ENCODE measurements around the gene LAGE3.
A peak's percentile ranks its signal among the peaks of the same experiment; 100 is the strongest.

Gene LAGE3

DNA sequence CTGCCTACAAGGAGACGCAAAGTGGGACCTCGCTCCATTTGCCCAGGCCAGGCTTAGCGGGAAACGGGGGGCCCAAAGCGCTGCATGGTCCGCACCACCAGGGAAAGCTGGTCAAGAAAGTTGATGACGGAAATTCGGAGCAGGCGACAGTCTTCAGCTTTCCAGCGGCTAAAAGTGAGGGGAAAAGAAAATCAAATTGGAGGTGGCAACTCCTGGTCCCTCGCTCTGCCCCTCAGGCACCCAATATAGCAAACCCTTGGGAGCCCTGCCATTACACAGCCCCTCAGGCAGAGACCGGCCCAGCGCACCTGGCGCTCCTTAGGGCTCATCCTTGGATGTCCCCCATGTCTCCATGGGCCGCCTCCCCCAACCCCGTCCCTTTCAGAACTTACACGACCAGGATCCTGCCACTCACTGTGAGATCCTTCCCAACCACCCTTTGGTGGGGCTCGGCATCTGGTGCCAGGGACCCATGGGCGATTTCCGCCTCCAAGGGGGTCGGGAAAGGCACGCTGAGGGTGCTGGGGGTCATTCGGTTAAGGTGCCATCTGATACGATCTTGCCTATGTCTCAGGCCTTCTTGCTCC lies 1.1 kb downstream of the LAGE3 start:
- DNase-seq (ENCODE audit: low spot score) (no peak), FAIRE-seq (no peak)

DNA sequence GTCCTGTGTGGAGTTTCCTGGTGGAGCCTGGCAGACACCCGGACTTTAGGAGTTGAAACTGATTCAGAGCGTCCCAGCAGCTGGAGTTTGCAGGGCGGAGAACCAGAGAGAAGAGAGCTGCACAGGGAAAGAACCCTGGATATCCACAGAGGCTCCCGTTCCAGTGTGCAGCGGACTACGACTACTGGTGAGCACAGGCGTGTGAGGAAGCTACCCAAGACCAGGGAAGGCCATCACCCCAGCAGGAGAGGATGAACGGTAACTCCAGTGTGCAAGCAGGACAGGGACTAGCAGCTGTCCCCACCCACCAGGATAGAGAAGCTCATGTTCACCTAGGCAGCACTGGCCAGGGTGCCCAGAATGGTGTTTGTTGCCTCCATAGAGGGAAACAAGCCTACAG lies 2.3 kb downstream of the LAGE3 start:
- DNase-seq (ENCODE audit: low spot score) (no peak), FAIRE-seq (no peak)

DNA sequence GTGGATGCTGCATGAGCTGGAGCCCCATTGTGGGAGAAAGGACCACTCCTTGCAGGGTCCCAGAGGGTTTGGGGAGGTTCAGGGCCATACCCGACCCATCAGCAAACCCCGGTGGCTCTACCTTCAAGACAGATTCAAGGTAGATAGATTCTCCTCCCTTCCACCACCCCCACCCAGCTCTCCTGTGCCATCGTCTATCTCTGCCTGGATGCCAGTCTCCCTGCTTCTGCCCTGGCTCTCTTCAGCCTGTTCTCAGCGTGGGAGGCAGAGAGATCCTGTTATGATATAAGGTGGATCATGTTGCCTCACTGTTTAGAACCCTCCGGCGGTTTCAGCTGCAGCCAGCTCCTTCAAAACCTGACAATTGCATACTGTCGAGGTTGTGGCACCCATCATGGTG lies 5.4 kb downstream of the LAGE3 start:
- no peak for DNase-seq (ENCODE audit: low spot score)
- no peak for FAIRE-seq

DNA sequence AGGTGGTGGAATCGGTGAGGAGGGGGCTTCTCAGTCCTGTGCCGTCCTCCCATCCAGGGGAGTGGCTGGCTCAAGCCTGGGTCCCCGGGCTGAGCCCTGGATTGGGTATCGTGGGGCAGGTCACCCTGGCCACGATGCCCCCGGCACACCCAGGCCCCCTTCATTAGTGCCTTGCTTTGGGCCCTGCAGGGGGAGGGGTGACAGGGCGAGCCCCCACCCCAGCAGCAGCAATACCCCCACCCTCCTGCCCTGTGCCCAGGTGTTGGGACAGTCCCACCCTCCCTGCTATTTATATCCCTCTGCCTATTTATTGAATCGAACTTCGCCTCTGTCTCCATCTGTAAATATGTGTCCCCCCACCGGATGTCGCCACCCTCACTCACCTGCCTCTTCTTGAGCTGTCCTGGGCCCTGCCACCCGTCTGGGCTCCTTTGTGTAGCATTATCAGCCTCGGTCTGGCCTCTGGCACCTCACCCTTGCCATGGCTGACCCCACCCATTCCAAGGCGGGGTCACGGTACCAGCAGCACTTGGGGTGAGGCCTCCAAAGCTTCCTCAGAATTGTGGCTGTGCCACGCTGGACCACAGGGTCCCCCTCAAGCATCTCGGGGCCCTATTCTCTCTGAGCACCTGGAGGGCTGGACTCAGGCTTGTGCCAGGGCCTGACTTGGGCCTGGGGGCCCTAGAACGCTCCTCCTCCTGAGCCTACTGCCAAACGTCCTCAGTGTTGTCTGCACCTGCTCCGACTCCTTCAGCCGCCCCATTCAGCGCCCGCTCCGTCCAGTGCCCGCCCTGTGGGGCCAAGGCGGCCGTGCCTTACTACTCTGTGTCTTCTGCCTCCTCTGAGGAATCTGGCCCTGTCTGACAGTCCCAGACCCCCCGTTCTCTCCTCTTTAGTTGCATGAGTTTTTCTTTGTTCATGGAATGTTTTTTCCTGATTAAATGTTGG lies 6.1 kb downstream of the LAGE3 start:
- no peak for FAIRE-seq
- no peak for DNase-seq (ENCODE audit: low spot score)

DNA sequence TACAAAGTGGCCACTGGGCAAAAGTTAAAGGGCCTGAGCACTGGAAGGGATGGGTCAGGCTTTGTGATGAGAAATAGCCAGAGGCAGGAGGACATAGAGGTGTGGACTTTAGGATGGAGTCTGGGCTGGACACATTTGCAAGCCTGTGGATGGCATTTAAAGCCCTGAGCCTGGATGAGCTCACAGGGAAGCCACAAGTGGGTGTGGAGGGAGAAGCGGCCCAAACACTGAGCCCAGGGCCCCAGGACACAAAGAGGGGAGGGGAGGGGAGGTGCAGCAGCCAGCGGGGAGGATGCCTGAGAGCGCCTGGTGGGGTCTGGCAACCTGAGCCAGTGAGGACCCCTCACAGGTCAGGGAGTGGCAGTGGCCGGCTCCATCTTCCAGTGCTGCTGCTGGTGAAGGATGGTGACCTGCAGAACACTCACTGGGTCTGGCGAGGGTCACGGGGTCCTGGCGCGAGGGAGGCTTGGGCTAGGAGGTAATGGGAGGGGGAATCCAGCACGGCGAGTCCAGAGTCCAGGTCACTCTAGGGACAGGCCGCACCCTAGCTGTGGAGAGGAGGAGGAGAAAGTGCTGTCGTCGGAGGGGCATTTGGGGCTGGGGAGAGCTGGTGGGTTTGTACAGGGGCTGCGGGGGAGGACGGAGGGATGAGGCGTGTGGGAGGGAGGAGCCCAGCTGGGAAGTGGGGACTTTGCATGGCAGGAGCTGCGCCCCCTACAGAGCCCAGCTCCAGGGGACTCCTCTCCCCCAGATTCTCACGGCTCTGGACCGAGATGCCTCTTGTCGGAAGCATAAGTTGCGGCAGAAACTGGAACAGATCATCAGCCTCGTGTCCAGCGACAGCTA lies 7.0 kb downstream of the LAGE3 start:
- FAIRE-seq (no peak), DNase-seq (ENCODE audit: low spot score) (no peak)

DNA sequence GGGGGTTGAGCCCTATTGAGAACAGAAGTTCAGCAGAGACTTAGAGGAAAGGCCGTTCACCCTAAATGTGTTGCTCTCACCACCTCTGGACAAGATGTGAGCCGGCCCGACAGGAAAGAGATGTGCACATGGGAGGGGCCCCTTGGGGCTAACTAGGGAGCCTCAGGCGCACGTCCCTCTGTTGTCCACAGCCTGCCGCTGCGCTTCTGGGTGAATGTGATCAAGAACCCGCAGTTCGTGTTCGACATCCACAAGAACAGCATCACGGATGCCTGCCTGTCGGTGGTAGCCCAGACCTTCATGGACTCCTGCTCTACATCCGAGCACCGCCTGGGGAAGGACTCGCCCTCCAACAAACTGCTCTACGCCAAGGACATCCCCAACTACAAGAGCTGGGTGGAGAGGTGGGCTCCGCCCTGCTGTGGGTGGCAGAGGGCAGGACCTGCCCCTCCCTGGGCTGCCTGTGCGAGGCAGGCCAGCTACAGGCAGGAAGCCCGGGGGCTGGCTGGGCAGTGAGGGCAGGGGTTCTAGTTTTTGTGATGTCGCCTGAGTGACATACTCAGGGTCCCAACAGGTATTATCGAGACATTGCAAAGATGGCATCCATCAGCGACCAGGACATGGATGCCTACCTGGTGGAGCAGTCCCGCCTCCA lies 8.0 kb downstream of the LAGE3 start:
- no peak for DNase-seq (ENCODE audit: low spot score)
- FAIRE-seq = no peak

DNA sequence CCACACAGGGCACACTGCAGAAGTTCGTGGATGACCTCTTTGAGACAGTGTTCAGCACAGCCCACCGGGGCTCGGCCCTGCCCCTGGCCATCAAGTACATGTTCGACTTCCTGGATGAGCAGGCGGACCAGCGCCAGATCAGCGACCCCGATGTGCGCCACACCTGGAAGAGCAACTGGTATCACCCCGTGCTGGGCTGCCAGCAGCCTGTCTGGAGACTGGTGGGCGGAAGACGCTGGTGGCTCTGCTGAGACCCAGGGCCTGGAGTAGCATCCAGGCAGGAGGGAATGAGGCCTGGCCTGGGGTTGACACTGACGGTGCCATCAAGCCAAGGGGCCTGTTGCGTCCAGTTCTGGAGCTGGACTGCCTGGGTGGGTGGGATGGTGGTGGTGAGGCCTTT lies 8.6 kb downstream of the LAGE3 start:
- FAIRE-seq (no peak), DNase-seq (ENCODE audit: low spot score) (no peak)

DNA sequence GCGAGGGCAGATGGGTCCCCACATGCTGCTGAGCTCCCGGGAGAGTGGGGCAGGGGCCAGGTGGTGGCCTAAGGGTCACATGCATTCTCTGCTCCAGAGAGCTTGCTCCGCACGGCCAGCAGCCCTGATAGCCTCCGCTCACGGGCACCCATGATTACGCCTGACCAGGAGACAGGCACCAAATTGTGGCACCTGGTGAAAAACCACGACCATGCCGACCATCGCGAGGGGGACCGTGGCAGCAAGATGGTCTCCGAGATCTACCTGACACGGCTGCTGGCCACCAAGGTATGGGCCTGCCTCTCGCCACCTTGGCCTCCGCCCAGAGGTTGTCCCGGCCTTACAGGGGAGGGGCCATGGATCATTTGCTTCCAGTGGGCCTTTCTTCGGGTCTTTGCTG lies 9.2 kb downstream of the LAGE3 start:
- DNase-seq (ENCODE audit: low spot score) = no peak
- no peak for FAIRE-seq

DNA sequence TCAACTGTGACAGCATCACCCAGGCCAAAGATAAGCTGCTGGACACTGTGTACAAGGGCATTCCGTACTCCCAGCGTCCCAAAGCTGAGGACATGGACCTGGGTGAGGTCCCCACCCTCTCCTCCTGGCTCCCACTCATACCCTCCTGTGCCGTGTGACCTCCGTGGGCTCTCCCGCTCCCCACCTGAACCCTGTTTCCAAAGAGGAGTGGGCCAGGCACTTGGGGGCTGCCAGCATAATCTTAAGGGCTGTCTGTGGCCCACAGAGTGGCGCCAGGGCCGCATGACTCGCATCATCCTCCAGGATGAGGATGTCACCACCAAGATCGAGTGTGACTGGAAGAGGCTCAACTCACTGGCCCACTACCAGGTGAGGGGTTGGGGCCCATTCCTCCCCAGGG lies 10.0 kb downstream of the LAGE3 start:
- no peak for DNase-seq (ENCODE audit: low spot score)
- no peak for FAIRE-seq

DNA sequence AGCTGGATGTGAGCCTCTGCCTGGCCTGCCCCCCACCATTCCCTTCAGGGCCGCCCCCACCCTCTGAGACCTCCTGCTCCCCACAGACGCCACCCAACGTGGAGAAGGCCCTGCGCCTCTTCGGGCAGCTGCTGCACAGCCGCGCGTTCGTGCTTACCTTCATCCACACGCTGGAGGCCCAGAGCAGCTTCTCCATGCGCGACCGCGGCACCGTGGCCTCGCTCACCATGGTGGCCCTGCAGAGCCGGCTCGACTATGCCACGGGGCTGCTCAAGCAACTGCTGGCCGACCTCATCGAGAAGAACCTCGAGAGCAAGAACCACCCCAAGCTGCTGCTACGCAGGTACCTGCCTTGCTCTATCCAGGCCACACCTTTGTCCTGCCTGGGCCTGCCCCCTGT lies 10.9 kb downstream of the LAGE3 start:
- DNase-seq (ENCODE audit: low spot score) (no peak), FAIRE-seq (no peak)

DNA sequence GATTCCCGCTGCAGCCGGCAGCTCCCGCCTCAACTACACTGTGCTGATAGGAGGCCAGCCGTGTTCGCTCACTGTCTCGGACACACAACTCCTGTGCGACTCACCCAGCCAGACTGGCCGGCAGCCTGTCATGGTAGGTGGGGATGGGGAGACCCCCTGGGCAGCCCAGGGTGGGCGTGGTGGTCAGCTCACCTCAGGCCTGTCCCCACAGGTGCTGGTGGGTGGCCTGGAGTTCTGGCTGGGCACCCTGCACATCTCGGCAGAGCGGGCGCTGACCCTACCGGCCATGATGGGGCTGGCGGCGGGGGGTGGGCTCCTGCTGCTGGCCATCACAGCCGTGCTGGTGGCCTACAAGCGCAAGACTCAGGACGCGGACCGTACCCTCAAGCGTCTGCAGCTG lies 11.5 kb downstream of the LAGE3 start:
- FAIRE-seq (no peak), DNase-seq (ENCODE audit: low spot score) (no peak)

DNA sequence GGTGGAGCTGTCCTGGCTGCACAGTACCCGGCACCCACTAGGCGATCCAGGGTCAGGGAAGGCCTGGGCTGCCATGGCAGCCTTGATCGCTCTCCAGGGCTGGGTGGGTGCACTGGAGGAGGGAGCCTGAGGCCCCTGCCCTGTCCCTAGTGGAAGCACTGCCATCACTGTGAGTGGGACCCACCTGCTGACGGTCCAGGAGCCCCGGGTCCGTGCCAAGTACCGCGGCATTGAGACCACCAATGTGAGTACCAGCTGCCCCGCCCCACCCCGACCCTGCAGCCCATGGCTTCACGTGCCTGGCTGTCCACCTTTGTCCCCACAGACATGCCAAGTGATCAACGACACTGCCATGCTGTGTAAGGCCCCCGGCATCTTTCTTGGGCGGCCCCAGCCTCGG lies 12.2 kb downstream of the LAGE3 start:
- FAIRE-seq (no peak), DNase-seq (ENCODE audit: low spot score) (no peak)

DNA sequence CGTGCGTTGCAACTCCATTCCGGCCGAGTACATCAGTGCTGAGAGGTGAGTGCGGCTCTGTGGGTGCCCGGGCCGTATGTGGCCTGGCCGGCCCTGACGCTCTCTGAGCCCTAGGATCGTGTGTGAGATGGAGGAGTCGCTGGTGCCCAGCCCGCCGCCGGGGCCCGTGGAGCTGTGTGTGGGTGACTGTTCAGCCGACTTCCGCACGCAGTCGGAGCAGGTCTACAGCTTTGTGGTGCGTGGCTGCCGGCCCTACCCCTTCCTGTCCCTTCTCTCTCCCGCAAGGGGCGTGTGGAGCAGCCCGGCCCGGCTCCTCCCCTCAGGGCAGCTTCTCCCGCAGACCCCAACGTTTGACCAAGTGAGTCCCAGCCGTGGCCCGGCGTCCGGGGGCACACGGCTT lies 13.0 kb downstream of the LAGE3 start:
- no peak for DNase-seq (ENCODE audit: low spot score)
- FAIRE-seq = no peak

DNA sequence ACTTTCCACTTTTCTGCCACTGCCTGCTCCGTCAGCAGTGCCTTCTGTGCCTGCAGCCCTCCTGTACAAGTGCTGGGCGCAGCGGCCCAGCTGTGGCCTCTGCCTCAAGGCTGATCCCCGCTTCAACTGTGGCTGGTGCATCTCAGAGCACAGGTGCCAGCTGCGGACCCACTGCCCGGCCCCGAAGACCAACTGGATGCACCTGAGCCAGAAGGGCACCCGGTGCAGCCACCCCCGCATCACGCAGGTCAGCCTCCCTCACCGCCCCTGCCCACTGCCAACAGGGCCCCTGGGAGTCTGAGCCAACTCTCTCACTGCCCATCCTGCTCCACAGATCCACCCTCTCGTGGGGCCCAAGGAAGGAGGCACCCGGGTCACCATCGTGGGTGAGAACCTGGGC lies 13.5 kb downstream of the LAGE3 start:
- FAIRE-seq = no peak
- DNase-seq (ENCODE audit: low spot score) = no peak

DNA sequence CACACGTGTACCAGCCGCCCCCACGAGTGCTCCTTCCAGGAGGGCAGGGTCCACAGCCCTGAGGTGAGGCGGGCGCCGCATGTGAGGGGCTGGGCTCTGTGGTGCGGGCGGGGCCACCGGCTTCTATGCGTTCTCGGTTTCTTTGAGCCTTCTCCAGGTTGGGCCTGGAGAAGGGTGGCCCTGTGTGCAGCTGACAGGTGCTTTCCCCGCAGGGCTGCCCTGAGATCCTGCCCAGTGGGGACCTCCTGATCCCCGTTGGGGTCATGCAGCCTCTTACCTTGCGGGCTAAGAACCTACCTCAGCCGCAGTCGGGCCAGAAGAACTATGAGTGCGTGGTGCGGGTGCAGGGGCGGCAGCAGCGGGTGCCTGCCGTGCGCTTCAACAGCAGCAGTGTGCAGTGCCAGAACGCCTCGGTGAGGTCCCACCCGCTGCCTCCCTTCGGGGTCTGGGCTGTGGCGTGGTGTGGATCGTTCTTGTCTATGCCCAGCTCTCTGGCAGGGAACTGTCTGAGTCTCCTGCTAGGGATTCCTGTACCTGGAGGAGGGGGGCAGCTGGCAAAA lies 14.2 kb downstream of the LAGE3 start:
- FAIRE-seq = no peak

DNA sequence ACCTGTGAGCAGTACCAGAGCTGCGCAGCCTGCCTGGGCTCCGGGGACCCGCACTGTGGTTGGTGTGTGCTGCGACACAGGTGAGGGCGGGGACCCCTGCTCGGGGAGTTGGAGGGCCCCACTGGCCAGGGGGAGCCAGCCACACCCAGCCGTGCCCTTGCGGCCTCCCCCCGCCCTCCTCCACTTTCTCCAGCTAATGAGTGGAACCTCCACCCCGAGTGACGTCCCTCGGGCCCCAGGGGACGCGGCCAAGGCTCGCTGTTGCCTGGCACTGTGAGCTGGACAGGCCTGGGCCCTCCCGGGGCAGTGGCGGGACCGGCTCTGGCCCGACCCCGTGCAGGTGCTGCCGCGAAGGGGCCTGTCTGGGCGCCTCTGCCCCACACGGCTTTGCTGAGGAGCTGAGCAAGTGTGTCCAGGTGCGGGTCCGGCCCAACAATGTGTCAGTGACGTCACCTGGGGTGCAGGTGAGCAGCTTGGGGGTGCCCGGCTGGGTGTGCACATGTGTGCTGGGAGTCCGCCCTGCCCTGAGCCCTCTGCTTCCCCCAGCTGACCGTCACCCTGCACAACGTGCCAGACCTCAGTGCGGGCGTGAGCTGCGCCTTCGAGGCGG lies 15.4 kb downstream of the LAGE3 start:
- no peak for FAIRE-seq
- no peak for DNase-seq (ENCODE audit: low spot score)

More for the DNA sequence above, 14.2 kb downstream of the LAGE3 start:
- DNase-seq (ENCODE audit: low spot score) = no peak

DNA sequence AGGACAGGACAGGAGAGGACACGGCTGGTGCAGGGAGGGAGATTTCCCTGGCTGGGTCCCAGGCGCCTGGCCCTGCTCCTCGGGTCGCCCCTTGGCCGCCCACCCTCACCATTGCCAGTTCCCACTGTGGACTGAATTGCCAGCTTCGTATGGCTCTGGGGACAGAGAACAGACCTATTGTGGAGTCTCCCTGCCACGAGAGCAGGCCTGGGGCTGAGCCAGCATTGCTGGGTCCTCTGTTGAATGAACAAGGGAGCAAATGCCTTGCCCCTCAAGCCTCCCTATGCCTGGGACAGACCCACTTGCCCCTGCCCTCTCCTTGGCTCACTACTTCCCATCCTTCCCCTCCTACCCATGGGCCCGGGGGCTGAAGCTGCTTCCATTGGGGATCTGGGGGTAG lies 16.7 kb downstream of the LAGE3 start:
- FAIRE-seq = no peak
- no peak for DNase-seq (ENCODE audit: low spot score)

DNA sequence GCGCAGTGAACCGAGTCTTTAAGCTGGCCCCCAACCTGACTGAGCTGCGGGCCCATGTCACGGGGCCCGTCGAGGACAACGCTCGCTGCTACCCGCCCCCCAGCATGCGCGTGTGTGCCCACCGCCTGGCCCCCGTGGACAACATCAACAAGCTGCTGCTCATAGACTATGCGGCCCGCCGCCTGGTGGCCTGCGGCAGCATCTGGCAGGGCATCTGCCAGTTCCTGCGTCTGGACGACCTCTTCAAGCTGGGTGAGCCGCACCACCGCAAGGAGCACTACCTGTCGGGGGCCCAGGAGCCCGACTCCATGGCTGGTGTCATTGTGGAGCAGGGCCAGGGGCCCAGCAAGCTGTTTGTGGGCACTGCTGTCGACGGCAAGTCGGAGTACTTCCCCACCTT lies 18.8 kb downstream of the LAGE3 start:
- DNase-seq (ENCODE audit: low spot score) = no peak
- FAIRE-seq = no peak

DNA sequence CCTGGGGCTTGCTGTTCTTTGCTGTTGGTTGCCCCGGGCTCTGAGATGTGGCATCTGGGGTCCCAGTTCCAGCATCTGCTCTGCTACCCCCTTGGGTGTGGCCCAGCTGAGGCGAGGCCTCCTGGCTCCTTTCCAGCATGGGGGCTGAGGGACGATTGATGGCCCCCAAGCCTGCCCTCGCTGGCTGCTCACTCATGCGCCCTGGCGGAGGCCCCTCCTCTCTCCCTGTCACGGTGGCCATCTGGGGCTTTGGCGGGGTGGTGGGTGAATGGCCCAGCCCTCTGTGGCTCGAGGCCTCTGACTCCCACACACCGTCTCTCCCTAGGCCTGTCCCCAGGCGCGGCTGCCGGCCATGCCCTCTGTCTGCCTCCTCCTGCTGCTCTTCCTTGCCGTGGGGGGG lies 19.2 kb downstream of the LAGE3 start:
- no peak for FAIRE-seq
- DNase-seq (ENCODE audit: low spot score) = no peak

DNA sequence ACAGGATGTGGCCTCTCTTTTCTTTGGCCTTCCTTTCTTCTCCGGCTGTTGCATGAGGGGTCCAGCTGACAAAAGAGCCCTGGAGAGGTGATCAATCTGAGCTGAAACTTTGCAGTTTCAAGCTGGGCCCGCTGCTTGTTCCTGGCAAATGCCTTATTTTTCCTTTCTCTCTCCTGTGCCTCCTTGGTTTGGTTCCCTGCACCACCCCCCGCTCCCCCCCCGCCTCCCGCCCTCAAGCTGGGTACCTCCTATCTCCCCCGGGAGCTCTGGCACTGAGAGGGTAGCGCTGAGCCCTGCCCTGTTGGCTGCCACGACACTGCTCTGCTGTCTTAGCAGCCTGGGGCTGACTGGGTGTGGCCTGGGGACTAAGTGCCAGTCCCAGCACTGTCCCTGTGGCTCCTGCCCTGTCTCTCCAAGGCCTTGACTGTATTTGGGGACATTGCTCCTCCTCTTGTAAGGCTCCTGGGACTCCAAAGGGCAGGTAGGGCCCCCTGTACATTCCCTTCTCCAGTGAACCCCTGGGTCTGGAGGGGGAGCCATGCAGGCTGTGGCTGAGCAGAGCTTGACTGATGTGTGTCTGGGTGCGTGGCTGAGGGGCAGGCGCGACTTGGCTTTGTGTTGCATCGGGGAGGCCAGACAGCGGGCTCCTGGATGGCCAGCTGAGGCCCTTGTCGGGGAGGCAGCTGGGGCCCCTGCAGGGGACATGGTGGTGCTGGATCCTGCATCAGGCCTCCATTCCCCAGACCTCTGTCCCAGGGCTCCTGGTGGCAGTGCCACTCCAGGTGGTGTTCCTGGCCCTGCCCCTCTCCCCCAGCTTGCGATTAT lies 19.9 kb downstream of the LAGE3 start:
- DNase-seq (ENCODE audit: low spot score) = peak; percentile 33
- FAIRE-seq = no peak
